Uterus (tissue), 4 donors: ENCODE data around the gene INHBB. TPM values are rescaled to one million over a fixed set of nuclear protein-coding genes. Genes with fewer than 3 reads are reported as not detected.
A peak's percentile ranks its signal among the peaks of the same experiment; 100 is the strongest.

Experiments
- DNase-seq, 2 donors: peaks; one replicate each; pipeline ENCODE4 v3.0.0-alpha.2; 2019 to 2020
- H3K27ac ChIP-seq, 2 donors: fragments of 200-600 bp; sonication (generic); 1 replicate in 1 of 2; 2 replicates in 1 of 2; pipeline ENCODE4 v1.5.1; 2016 to 2018
- H3K27me3 ChIP-seq, 2 donors: fragments of 200-600 bp; sonication (generic); one replicate each; pipeline ENCODE4 v1.5.1; 2018 to 2019; ENCODE audit warnings: control low read depth in 1 of 2
- H3K36me3 ChIP-seq, 2 donors: fragments of 200-600 bp; sonication (generic); one replicate each; pipeline ENCODE4 v1.5.1; 2019; ENCODE audit warnings: control low read depth in 1 of 2
- H3K4me1 ChIP-seq, 2 donors: fragments of 200-600 bp; sonication (generic); one replicate each; pipeline ENCODE4 v1.5.1; 2018 to 2019; ENCODE audit warnings: control low read depth in 1 of 2
- H3K4me3 ChIP-seq, 2 donors: fragments of 200-600 bp; sonication (generic); 1 replicate in 1 of 2; 2 replicates in 1 of 2; pipeline ENCODE4 v1.5.1; 2018 to 2019; ENCODE audit warnings: mild to moderate bottlenecking in 1 of 2
- H3K9me3 ChIP-seq, 2 donors: fragments of 200-600 bp; sonication (generic); one replicate each; pipeline ENCODE4 v1.5.1; 2019; ENCODE audit warnings: control low read depth in 1 of 2
- POLR2A ChIP-seq, 2 donors: fragments of 450-650 bp; IDR thresholded peaks; one replicate each; pipeline ENCODE4 v1.6.1; 2016; ENCODE audit warnings: antibody characterized with exemption in 2 of 2, mild to moderate bottlenecking in 1 of 2, moderate library complexity in 1 of 2
- intact Hi-C: fragments of 100-400 bp; cut with DNase I; formaldehyde crosslinking; loops from one replicate; pipeline ENCODE4 v1.15.1; 2023; ENCODE audit warnings: low total_unique reads
- total RNA-seq, 4 donors: library from RNA; depleted of rRNA in 3 of 4; stranded (reverse); fragments of >200 nt in 3 of 4; gene quantifications; one replicate each; pipeline versions ENCODE4 v1.1.0 to v1.2.4, GENCODE V29; 2014 to 2023
- TF ChIP-seq, protein P1 (sequence below), 4 experiments: fragments of 200-600 bp in 2 of 4; fragments of 450-650 bp in 2 of 4; sonication (generic) in 2 of 4; IDR thresholded peaks; one replicate each; pipeline ENCODE4 v1.5.1; 2016 to 2019; ENCODE audit warnings: antibody characterized with exemption in 4 of 4, mild to moderate bottlenecking in 2 of 4, moderate library complexity in 1 of 4
- donor health status: DM: yes; HTN: yes; CAD: no.

INHBB gene
- total RNA-seq, 4 donors from 2014 or later = 0.35 to 18.1 (median 4.2) TPM

DNA sequence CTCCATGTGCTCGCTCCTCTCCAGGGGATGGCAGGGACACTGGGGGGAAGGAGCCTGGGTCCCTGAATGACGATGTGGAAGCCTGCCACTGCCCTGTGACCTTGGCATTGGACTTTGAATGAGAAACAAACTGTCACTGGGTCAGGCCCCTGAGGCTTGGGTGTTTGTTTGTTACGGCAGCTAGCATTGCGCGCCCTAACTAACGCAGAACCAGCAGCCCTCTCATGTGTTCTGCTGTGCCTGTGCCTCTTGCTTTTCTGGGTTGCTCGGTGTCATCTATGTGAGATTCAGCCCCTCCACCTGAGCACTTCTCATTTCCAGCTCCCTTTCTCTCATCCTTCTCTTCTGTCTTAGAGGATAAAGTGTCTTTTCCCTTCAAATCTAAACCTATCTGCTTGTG lies 23.6 kb upstream of the INHBB start:
- intact Hi-C loops = no loop called here
- Histone ChIP-seq H3K27ac (no peak overlapping the region), H3K27me3 (no peaks in the 10 kb centered on the region), H3K9me3 (no peaks in the 10 kb centered on the region), H3K4me3 (no peak overlapping the region), H3K36me3 (no peaks in the 10 kb centered on the region), H3K4me1 (no peaks in the 10 kb centered on the region)
- no peak for TF ChIP-seq POLR2A (IDR thresholded peaks at IDR 0.05)
- TF ChIP-seq, protein P1, sequence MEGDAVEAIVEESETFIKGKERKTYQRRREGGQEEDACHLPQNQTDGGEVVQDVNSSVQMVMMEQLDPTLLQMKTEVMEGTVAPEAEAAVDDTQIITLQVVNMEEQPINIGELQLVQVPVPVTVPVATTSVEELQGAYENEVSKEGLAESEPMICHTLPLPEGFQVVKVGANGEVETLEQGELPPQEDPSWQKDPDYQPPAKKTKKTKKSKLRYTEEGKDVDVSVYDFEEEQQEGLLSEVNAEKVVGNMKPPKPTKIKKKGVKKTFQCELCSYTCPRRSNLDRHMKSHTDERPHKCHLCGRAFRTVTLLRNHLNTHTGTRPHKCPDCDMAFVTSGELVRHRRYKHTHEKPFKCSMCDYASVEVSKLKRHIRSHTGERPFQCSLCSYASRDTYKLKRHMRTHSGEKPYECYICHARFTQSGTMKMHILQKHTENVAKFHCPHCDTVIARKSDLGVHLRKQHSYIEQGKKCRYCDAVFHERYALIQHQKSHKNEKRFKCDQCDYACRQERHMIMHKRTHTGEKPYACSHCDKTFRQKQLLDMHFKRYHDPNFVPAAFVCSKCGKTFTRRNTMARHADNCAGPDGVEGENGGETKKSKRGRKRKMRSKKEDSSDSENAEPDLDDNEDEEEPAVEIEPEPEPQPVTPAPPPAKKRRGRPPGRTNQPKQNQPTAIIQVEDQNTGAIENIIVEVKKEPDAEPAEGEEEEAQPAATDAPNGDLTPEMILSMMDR (IDR thresholded peaks at IDR 0.05) = no peak
- no peak for DNase-seq

DNA sequence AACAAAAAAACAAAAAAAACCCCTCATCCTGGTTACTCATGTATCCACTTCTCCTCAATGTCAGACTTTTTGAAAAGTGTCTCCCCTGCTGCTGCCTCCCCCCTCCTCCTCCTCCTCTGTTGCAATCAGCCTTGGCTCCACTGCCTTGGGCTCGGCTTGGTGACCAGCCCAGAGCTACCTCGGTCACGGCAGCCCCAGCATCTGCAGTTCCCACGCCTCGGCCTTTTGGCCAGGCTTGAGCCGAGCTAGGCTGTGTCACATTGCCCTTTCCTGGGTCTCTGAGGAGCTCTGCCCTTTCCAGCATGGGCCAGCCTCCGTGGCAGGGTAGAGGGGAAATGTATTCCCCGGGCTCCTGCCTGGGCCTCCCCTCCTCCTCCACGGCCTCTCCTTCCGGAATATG lies 22.7 kb upstream of the INHBB start:
- TF ChIP-seq, protein P1 (IDR thresholded peaks at IDR 0.05) = no peak
- TF ChIP-seq POLR2A (IDR thresholded peaks at IDR 0.05) = no peak
- Histone ChIP-seq H3K27ac (peak overlapping the region; percentile 16 to 43), H3K4me3 (no peak overlapping the region), H3K36me3 (no peaks in the 10 kb centered on the region), H3K4me1 (no peaks in the 10 kb centered on the region), H3K9me3 (no peaks in the 10 kb centered on the region), H3K27me3 (no peaks in the 10 kb centered on the region)
- peak; percentile 71 to 81 for DNase-seq
- intact Hi-C loops = no loop called here

DNA sequence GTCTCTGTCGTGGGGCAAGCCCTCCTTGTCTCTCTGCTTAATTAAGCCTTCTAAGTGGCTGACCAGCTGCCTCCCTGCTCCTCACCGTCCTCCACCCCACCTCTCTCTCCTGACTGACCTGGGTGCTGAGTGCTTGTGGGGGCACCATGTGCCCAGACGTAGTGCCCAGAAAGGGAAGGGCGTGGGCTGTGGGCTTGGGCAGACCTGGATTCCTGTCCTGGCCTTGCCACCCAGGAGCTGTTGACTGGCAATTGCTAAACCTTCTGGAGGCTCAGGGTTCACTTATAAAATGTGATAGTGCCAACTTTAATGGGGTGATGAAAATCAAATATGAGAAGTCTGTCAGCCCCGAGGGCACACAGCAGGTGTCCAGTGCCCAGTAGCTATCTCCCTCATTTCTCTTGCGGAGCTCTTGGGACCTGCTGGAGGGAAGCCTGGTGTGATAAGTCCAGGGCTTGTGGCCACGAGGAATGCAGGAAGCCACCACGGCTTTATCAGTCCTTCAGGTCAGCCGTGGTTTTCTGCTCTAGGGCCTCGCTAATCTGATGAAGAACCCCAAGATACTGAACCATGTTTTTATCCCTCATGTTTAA lies 22.0 kb upstream of the INHBB start:
- Histone ChIP-seq H3K27me3 (no peaks in the 10 kb centered on the region), H3K4me3 (no peak overlapping the region), H3K4me1 (no peaks in the 10 kb centered on the region), H3K36me3 (no peaks in the 10 kb centered on the region), H3K9me3 (no peaks in the 10 kb centered on the region), H3K27ac (peak overlapping the region; percentile 16 to 43)
- intact Hi-C loops = no loop called here
- TF ChIP-seq, protein P1 (IDR thresholded peaks at IDR 0.05) = no peak
- no peak for TF ChIP-seq POLR2A (IDR thresholded peaks at IDR 0.05)
- no peak for DNase-seq

DNA sequence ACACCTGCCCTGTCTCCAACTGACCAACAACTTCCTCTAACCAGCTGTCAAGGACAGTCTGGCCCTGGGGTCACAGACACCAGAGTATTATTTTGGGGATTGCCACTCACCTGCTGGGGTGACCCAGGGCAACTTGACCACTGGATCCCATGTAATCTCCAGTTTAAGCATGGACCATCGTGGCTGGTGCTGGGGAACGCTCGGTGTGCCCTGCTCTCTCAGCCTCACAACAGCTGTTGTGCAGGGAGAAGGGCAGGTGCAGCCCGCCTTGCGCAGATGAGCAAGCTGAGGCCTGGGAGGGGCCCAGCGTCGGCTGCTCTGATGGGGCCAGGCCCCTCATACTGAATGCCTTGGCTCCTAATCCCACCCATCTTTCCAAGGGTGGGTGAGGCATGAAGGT lies 21.0 kb upstream of the INHBB start:
- intact Hi-C loops = no loop called here
- Histone ChIP-seq H3K27me3 (no peaks in the 10 kb centered on the region), H3K27ac (no peak overlapping the region), H3K9me3 (no peaks in the 10 kb centered on the region), H3K4me3 (no peak overlapping the region), H3K4me1 (no peaks in the 10 kb centered on the region), H3K36me3 (no peaks in the 10 kb centered on the region)
- no peak for TF ChIP-seq POLR2A (IDR thresholded peaks at IDR 0.05)
- DNase-seq = no peak

DNA sequence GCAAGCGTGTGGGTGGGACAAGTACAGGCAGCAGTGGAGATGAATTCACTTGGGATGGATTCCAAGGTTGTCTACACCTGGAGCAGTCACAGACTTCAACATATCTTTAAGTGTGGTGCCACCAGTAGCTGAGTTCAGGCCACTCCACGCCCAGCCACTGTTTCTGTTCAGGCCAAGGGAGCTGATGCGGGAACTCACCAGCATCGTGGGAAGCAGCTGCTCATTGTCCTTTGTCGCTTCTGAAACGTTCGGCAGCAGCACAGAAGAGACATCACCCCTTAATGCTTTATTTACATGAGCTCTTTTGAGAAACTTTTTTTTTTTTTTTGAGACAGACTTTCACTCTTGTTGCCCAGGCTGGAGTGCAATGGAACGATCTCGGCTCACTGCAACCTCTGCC lies 19.9 kb upstream of the INHBB start:
- intact Hi-C loops = no loop called here
- no peaks in the 10 kb centered on the region for H3K9me3 ChIP-seq
- H3K36me3 ChIP-seq = no peaks in the 10 kb centered on the region
- TF ChIP-seq, protein P1 (IDR thresholded peaks at IDR 0.05) = no peak
- TF ChIP-seq POLR2A (IDR thresholded peaks at IDR 0.05) = no peak
- no peaks in the 10 kb centered on the region for H3K4me1 ChIP-seq
- no peak for DNase-seq
- no peak overlapping the region for H3K27ac ChIP-seq
- H3K27me3 ChIP-seq = no peaks in the 10 kb centered on the region
- no peak overlapping the region for H3K4me3 ChIP-seq
